OCI-LY1 (cell line): ENCODE results near the gene C10orf120.

Experiments
- H2AFZ ChIP-seq: fragments of 200-600 bp; sonication (generic), shearing (Covaris generic); 2 replicates; pipeline ENCODE4 v1.6.0; 2014; ENCODE audit warnings: antibody characterized with exemption, mild to moderate bottlenecking, low read length
- H3F3A ChIP-seq: fragments of 200-600 bp; sonication (generic), shearing (Covaris generic); 2 replicates; pipeline ENCODE4 v1.6.0; 2014; ENCODE audit warnings: mild to moderate bottlenecking, antibody characterized with exemption, low read length, moderate library complexity; ENCODE audit not compliant: insufficient read depth
- H3K27ac ChIP-seq: fragments of 200-600 bp; sonication (generic); 2 replicates; pipeline ENCODE4 v1.5.1; 2014; ENCODE audit warnings: low read length, mixed run types, mild to moderate bottlenecking, low read depth; ENCODE audit not compliant: poor library complexity, severe bottlenecking
- H3K27me3 ChIP-seq: fragments of 200-600 bp; sonication (generic); 2 replicates; pipeline ENCODE4 v1.6.0; 2014; ENCODE audit warnings: antibody characterized with exemption, mild to moderate bottlenecking, low read length, moderate library complexity; ENCODE audit not compliant: insufficient read depth
- H3K36me3 ChIP-seq: fragments of 200-600 bp; sonication (generic); 2 replicates; pipeline ENCODE4 v1.6.1; 2014; ENCODE audit warnings: mild to moderate bottlenecking, antibody characterized with exemption, low read length, moderate library complexity, mixed read lengths; ENCODE audit not compliant: insufficient read depth
- H3K4me1 ChIP-seq: fragments of 200-600 bp; sonication (generic); 2 replicates; pipeline ENCODE4 v1.5.1; 2014; ENCODE audit warnings: mild to moderate bottlenecking, low read length, moderate library complexity; ENCODE audit not compliant: insufficient read depth, severe bottlenecking
- H3K4me2 ChIP-seq: fragments of 200-600 bp; sonication (generic), shearing (Covaris generic); 2 replicates; pipeline ENCODE4 v1.6.1; 2014; ENCODE audit warnings: low read length
- H3K4me3 ChIP-seq: fragments of 200-600 bp; sonication (generic); 2 replicates; pipeline ENCODE4 v1.5.1; 2014; ENCODE audit warnings: low read length, low read depth, mild to moderate bottlenecking, mixed read lengths; ENCODE audit not compliant: poor library complexity, severe bottlenecking
- H3K79me2 ChIP-seq: fragments of 200-600 bp; shearing (Covaris generic); 2 replicates; pipeline ENCODE4 v1.6.1; 2016; ENCODE audit warnings: mixed run types, low read length, mixed read lengths; ENCODE audit not compliant: insufficient read depth
- H3K9ac ChIP-seq: fragments of 200-600 bp; sonication (generic), shearing (Covaris generic); 2 replicates; pipeline ENCODE4 v1.6.1; 2014; ENCODE audit warnings: mild to moderate bottlenecking, low read length, mixed read lengths
- H3K9me2 ChIP-seq: fragments of 200-600 bp; sonication (generic), shearing (Covaris generic); 2 replicates; pipeline ENCODE4 v1.6.1; 2014; ENCODE audit warnings: low read depth, mild to moderate bottlenecking, low read length, mixed read lengths
- H3K9me3 ChIP-seq: fragments of 200-600 bp; shearing (Covaris generic); 2 replicates; pipeline ENCODE4 v1.6.1; 2014; ENCODE audit warnings: low read length, mixed read lengths
- H4K20me1 ChIP-seq: fragments of 200-600 bp; sonication (generic), shearing (Covaris generic); 2 replicates; pipeline ENCODE4 v1.6.0; 2016; ENCODE audit warnings: mild to moderate bottlenecking, low read length; ENCODE audit not compliant: insufficient read depth
- CTCF ChIP-seq: fragments of 200-600 bp; sonication (generic), shearing (Covaris generic); IDR thresholded peaks from 2 replicates; pipeline ENCODE4 v1.5.1; 2017; ENCODE audit warnings: mild to moderate bottlenecking, antibody characterized with exemption, low read length, moderate library complexity, mixed read lengths
- EZH2 ChIP-seq: fragments of 200-600 bp; sonication (generic), shearing (Covaris generic); IDR thresholded peaks from 2 replicates; pipeline ENCODE4 v1.8.0; 2017; ENCODE audit warnings: borderline replicate concordance, mixed run types, mild to moderate bottlenecking, antibody characterized with exemption, low read length, moderate library complexity, mixed read lengths

Gene C10orf120

GRCh38 chr10:122715576-122715975, 15.9 kb upstream of the C10orf120 start:
- H3K9me3 ChIP-seq, result no peaks in the 10 kb centered on the region
- H3K79me2 ChIP-seq, result no peaks in the 10 kb centered on the region
- no peak overlapping the region for H3K9ac ChIP-seq
- H3K4me2 ChIP-seq, result no peak overlapping the region
- no peaks in the 10 kb centered on the region for H4K20me1 ChIP-seq
- H2AFZ ChIP-seq, result no peak overlapping the region
- H3K27ac ChIP-seq, result no peak overlapping the region
- no peaks in the 10 kb centered on the region; the same call in 1 of the 2 replicates for H3K27me3 ChIP-seq
- no peaks in the 10 kb centered on the region for H3F3A ChIP-seq
- TF ChIP-seq EZH2, result no peak
- TF ChIP-seq CTCF, result no peak
- no peaks in the 10 kb centered on the region for H3K4me1 ChIP-seq
- no peaks in the 10 kb centered on the region for H3K36me3 ChIP-seq
- no peaks in the 10 kb centered on the region for H3K9me2 ChIP-seq
- no peak overlapping the region for H3K4me3 ChIP-seq

- H2AFZ ChIP-seq, result no peak overlapping the region
- no peaks in the 10 kb centered on the region for H3K4me1 ChIP-seq
- no peaks in the 10 kb centered on the region; the same call in 1 of the 2 replicates for H3K27me3 ChIP-seq
- H3F3A ChIP-seq, result no peaks in the 10 kb centered on the region
- TF ChIP-seq EZH2 (no peak), CTCF (no peak)
- no peaks in the 10 kb centered on the region for H3K9me3 ChIP-seq
- H3K9ac ChIP-seq, result no peak overlapping the region
- no peaks in the 10 kb centered on the region for H3K36me3 ChIP-seq
- no peaks in the 10 kb centered on the region for H4K20me1 ChIP-seq
- H3K4me2 ChIP-seq, result no peak overlapping the region
- H3K9me2 ChIP-seq, result no peaks in the 10 kb centered on the region
- H3K79me2 ChIP-seq, result no peaks in the 10 kb centered on the region
- no peak overlapping the region for H3K27ac ChIP-seq
- H3K4me3 ChIP-seq, result no peak overlapping the region
Measured at GRCh38 chr10:122713091-122713885, 13.6 kb upstream of the C10orf120 start.

- TF ChIP-seq EZH2 (no peak), CTCF (no peak)
- no peak overlapping the region for H3K9ac ChIP-seq
- H3F3A ChIP-seq, result no peaks in the 10 kb centered on the region
- no peaks in the 10 kb centered on the region for H3K9me3 ChIP-seq
- H3K36me3 ChIP-seq, result no peaks in the 10 kb centered on the region
- H3K4me3 ChIP-seq, result no peak overlapping the region
- H2AFZ ChIP-seq, result no peak overlapping the region
- no peaks in the 10 kb centered on the region for H3K4me1 ChIP-seq
- H3K79me2 ChIP-seq, result no peaks in the 10 kb centered on the region
- H4K20me1 ChIP-seq, result no peaks in the 10 kb centered on the region
- no peaks in the 10 kb centered on the region for H3K9me2 ChIP-seq
- no peak overlapping the region for H3K27ac ChIP-seq
- H3K27me3 ChIP-seq, result no peaks in the 10 kb centered on the region
- no peak overlapping the region for H3K4me2 ChIP-seq
Measured at GRCh38 chr10:122710576-122710975, 10.9 kb upstream of the C10orf120 start.
